WTC11 (cell line): Measurements from ENCODE around the gene NES. TPM values are rescaled to one million over a fixed set of nuclear protein-coding genes. Genes with fewer than 3 reads are reported as not detected.

Source experiments
- ATAC-seq: fragments of 200-7000 bp; cut with Tn5 transposase; 2 replicates; pipeline ENCODE4 v1.10.0; 2021; ENCODE audit warnings: mild to moderate bottlenecking, moderate library complexity
- CTCF ChIA-PET: fragments of 300-600 bp; sonication (Branson Sonifier 250); formaldehyde crosslinking; loops from one replicate; lab custom pipeline; 2021; ENCODE audit warnings: antibody characterized with exemption; lab: Charles Lee
- POLR2A ChIA-PET: fragments of 350-600 bp; sonication (Branson Sonifier 250); formaldehyde crosslinking; loops from one replicate; lab custom pipeline; 2021; ENCODE audit warnings: antibody characterized with exemption; lab: Charles Lee
- DNase-seq: peaks from one replicate; pipeline ENCODE4 v3.0.0; 2021; ENCODE audit warnings: low spot score
- H3K27ac Mint-ChIP-seq: 2 replicates; pipeline ENCODE4 v1.8.0; 2021; ENCODE audit warnings: mixed read lengths
- H3K27me3 Mint-ChIP-seq: 2 replicates; pipeline ENCODE4 v1.8.0; 2021; ENCODE audit warnings: low read depth, mild to moderate bottlenecking, moderate library complexity, mixed read lengths
- H3K36me3 Mint-ChIP-seq: 2 replicates; pipeline ENCODE4 v1.8.0; 2021; ENCODE audit warnings: mixed read lengths
- H3K4me1 Mint-ChIP-seq: 2 replicates; pipeline ENCODE4 v1.8.0; 2022; ENCODE audit warnings: mixed read lengths
- H3K4me3 Mint-ChIP-seq: 2 replicates; pipeline ENCODE4 v1.8.0; 2021; ENCODE audit warnings: mild to moderate bottlenecking, moderate library complexity, mixed read lengths
- H3K9me3 Mint-ChIP-seq: 2 replicates; pipeline ENCODE4 v1.8.0; 2021; ENCODE audit warnings: mixed read lengths
- ARID4B ChIP-seq: sonication (generic); formaldehyde crosslinking; IDR thresholded peaks from 2 replicates; pipeline ENCODE4 v1.8.0; 2023; ENCODE audit warnings: missing genetic modification reagents, mild to moderate bottlenecking, borderline replicate concordance
- ATF6 ChIP-seq: sonication (generic); formaldehyde crosslinking; IDR thresholded peaks from 2 replicates; pipeline ENCODE4 v1.8.1; 2023; ENCODE audit warnings: mild to moderate bottlenecking, missing genetic modification reagents
- CDX4 ChIP-seq: fragments of 250-450 bp; sonication (Bioruptor Pico); IDR thresholded peaks from 2 replicates; pipeline ENCODE4 v1.9.0; 2021; ENCODE audit warnings: moderate library complexity, mild to moderate bottlenecking, inconsistent platforms, borderline replicate concordance
- E2F5 ChIP-seq: sonication (generic); formaldehyde crosslinking; IDR thresholded peaks from 2 replicates; pipeline ENCODE4 v1.8.1; 2022; ENCODE audit warnings: mild to moderate bottlenecking, moderate library complexity, missing genetic modification reagents
- EMX1 ChIP-seq: fragments of 250-450 bp; sonication (Bioruptor Pico); IDR thresholded peaks from 2 replicates; pipeline ENCODE4 v1.8.0; 2021; ENCODE audit warnings: mild to moderate bottlenecking
- FOXJ3 ChIP-seq: sonication (generic); formaldehyde crosslinking; IDR thresholded peaks from 2 replicates; pipeline ENCODE4 v1.9.0; 2021; ENCODE audit warnings: missing genetic modification reagents, mild to moderate bottlenecking, borderline replicate concordance
- FOXK1 ChIP-seq: sonication (generic); formaldehyde crosslinking; IDR thresholded peaks from 2 replicates; pipeline ENCODE4 v1.8.0; 2022; ENCODE audit warnings: mild to moderate bottlenecking, moderate library complexity, missing genetic modification reagents
- MLX ChIP-seq: sonication (generic); formaldehyde crosslinking; IDR thresholded peaks from 2 replicates; pipeline ENCODE4 v1.8.1; 2023; ENCODE audit warnings: mild to moderate bottlenecking, missing genetic modification reagents, moderate library complexity
- PRRX2 ChIP-seq: fragments of 250-450 bp; sonication (Bioruptor Pico); IDR thresholded peaks from 2 replicates; pipeline ENCODE4 v1.8.0; 2021; ENCODE audit warnings: mild to moderate bottlenecking
- USF1 ChIP-seq: sonication (generic); formaldehyde crosslinking; IDR thresholded peaks from 2 replicates; pipeline ENCODE4 v1.8.0; 2022; ENCODE audit warnings: mild to moderate bottlenecking, missing genetic modification reagents
- USF2 ChIP-seq: sonication (generic); formaldehyde crosslinking; IDR thresholded peaks from 2 replicates; pipeline ENCODE4 v1.8.1; 2023; ENCODE audit warnings: mild to moderate bottlenecking, missing genetic modification reagents, moderate library complexity
- ZNF121 ChIP-seq: sonication (generic); formaldehyde crosslinking; IDR thresholded peaks from 2 replicates; pipeline ENCODE4 v1.8.0; 2023; ENCODE audit warnings: missing genetic modification reagents
- total RNA-seq: library from RNA; stranded (reverse); gene quantifications from 3 replicates; pipeline ENCODE4 v1.2.3, GENCODE V29; 2021
- TF ChIP-seq, protein P1 (sequence below): fragments of 250-450 bp; sonication (Bioruptor Pico); IDR thresholded peaks from 2 replicates; pipeline ENCODE4 v1.8.0; 2021; ENCODE audit warnings: mild to moderate bottlenecking
- TF ChIP-seq, protein P2 (sequence below): fragments of 250-450 bp; sonication (Bioruptor Pico); IDR thresholded peaks from 2 replicates; pipeline ENCODE4 v1.9.0; 2021; ENCODE audit warnings: mild to moderate bottlenecking, borderline replicate concordance
- TF ChIP-seq, protein P3 (sequence below): sonication (generic); formaldehyde crosslinking; IDR thresholded peaks from 2 replicates; pipeline ENCODE4 v1.8.0; 2022; ENCODE audit warnings: mild to moderate bottlenecking, missing genetic modification reagents
- TF ChIP-seq, protein P4 (sequence below): fragments of 250-450 bp; sonication (Bioruptor Pico); conservative IDR thresholded peaks from 2 replicates; pipeline ENCODE4 v1.9.0; 2021; ENCODE audit warnings: mild to moderate bottlenecking

Gene NES
- total RNA-seq, 1 experiment from 2014 or later, result 127 TPM

DNA sequence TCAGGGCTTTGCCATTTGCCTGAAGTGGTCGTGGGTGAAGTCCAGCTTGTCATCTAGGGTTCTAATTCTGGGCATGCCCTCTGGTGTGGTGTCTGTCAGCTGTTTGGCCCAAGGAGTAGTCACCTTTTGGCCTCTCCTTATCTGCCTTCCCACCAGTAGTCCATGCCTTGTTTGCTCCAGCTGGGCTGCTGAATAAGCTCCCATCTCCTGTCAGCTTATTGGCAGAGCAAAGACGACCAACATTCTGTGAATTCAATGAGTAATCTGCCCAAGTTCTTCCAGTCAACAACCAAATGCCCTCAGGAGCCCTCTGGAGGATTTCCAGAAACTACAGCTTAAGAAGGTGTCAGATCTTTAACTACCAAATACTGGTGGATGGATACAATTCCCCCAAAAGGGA lies 28.3 kb downstream of the NES start (continued):
- TF ChIP-seq, protein P1, sequence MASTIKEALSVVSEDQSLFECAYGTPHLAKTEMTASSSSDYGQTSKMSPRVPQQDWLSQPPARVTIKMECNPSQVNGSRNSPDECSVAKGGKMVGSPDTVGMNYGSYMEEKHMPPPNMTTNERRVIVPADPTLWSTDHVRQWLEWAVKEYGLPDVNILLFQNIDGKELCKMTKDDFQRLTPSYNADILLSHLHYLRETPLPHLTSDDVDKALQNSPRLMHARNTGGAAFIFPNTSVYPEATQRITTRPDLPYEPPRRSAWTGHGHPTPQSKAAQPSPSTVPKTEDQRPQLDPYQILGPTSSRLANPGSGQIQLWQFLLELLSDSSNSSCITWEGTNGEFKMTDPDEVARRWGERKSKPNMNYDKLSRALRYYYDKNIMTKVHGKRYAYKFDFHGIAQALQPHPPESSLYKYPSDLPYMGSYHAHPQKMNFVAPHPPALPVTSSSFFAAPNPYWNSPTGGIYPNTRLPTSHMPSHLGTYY (CRISPR knock-in tag), result no peak
- TF ChIP-seq USF2 (no peak), USF1 (CRISPR knock-in tag) (no peak)
- TF ChIP-seq, all 79 proteins: peak for 0

GRCh38 chr1:156648496-156648895 lies 28.7 kb downstream of the NES start:
- CTCF ChIA-PET, result interaction anchor here (0.7 to 6.2 kb wide), 13 partner anchors 9 to 212 kb away, joined by 3 to 74 read pairs (median 7); partner anchors contain the start of genes HAPLN2, NES and NTRK1
- Mint-ChIP-seq H3K27ac (no peak overlapping the region), H3K4me3 (no peak overlapping the region), H3K27me3 (peaks cover 95% of the 10 kb centered on the region), H3K4me1 (peaks cover 9% of the 10 kb centered on the region; the same call in 1 of the 2 replicates), H3K9me3 (no peaks in the 10 kb centered on the region), H3K36me3 (no peaks in the 10 kb centered on the region)
- DNase-seq (no peak), ATAC-seq (no peak)
- POLR2A ChIA-PET, result no interaction called here
- TF ChIP-seq FOXK1 (CRISPR knock-in tag) (no peak), ZNF121 (no peak), FOXJ3 (CRISPR knock-in tag) (no peak), ARID4B (CRISPR knock-in tag) (no peak), ATF6 (no peak), PRRX2 (no peak), MLX (CRISPR knock-in tag) (no peak), EMX1 (CRISPR knock-in tag) (no peak), CDX4 (CRISPR knock-in tag) (no peak), E2F5 (CRISPR knock-in tag) (no peak)
- TF ChIP-seq, protein P2, sequence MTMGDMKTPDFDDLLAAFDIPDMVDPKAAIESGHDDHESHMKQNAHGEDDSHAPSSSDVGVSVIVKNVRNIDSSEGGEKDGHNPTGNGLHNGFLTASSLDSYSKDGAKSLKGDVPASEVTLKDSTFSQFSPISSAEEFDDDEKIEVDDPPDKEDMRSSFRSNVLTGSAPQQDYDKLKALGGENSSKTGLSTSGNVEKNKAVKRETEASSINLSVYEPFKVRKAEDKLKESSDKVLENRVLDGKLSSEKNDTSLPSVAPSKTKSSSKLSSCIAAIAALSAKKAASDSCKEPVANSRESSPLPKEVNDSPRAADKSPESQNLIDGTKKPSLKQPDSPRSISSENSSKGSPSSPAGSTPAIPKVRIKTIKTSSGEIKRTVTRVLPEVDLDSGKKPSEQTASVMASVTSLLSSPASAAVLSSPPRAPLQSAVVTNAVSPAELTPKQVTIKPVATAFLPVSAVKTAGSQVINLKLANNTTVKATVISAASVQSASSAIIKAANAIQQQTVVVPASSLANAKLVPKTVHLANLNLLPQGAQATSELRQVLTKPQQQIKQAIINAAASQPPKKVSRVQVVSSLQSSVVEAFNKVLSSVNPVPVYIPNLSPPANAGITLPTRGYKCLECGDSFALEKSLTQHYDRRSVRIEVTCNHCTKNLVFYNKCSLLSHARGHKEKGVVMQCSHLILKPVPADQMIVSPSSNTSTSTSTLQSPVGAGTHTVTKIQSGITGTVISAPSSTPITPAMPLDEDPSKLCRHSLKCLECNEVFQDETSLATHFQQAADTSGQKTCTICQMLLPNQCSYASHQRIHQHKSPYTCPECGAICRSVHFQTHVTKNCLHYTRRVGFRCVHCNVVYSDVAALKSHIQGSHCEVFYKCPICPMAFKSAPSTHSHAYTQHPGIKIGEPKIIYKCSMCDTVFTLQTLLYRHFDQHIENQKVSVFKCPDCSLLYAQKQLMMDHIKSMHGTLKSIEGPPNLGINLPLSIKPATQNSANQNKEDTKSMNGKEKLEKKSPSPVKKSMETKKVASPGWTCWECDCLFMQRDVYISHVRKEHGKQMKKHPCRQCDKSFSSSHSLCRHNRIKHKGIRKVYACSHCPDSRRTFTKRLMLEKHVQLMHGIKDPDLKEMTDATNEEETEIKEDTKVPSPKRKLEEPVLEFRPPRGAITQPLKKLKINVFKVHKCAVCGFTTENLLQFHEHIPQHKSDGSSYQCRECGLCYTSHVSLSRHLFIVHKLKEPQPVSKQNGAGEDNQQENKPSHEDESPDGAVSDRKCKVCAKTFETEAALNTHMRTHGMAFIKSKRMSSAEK, result no peak
- TF ChIP-seq, protein P3, sequence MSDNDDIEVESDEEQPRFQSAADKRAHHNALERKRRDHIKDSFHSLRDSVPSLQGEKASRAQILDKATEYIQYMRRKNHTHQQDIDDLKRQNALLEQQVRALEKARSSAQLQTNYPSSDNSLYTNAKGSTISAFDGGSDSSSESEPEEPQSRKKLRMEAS (CRISPR knock-in tag), result no peak
- TF ChIP-seq, protein P4, sequence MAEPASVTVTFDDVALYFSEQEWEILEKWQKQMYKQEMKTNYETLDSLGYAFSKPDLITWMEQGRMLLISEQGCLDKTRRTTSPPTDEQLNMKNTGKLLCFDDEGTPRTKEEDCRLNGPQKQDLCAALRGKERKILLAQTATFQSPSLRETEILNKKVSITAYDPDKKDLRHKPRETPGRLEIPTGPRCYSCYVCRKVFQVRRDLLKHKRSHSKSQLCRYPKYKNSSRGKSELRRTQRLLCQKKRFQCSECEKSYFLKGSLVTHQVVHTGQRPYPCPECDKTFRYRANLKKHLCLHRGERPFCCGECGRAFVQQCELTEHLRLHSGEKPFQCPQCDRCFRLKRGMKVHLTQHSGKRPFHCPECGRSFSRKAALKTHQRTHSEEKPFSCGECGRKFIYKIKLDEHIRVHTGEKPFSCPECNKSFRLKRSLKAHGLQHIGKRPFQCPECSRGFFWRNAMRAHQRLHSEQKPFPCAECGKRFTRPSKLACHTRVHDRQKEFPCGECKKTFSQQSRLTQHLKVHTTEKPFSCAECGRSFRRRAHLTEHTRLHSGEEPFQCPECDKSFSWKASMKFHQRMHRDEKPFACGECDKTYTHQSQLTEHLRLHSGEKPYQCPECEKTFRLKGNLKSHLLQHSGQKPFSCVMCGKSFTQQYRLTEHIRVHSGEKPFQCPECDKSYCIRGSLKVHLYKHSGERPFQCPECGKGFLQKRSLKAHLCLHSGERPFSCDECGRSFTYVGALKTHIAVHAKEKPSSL (CRISPR knock-in tag), result no peak
